Smooth muscle cell (in vitro differentiated cells): ENCODE results near the gene RTEL1. TPM values are rescaled to one million over a fixed set of nuclear protein-coding genes. Genes with fewer than 3 reads are reported as not detected.
"Not testable (repeated sequence)": the region's sequence is repeated elsewhere in the genome, so short reads cannot be mapped to it uniquely, and the experiment has no call there.

Experiments
- DNase-seq: peaks from one replicate; lab custom pipeline; 2025; ENCODE audit not compliant: unreplicated experiment; lab: John Stamatoyannopoulos, UW
- H2AFZ ChIP-seq: fragments of 200-600 bp; sonication (generic); 2 replicates; pipeline ENCODE4 v1.6.0; 2016; ENCODE audit warnings: antibody characterized with exemption, low read depth, mild to moderate bottlenecking
- H3F3A ChIP-seq: fragments of 200-600 bp; sonication (generic); 2 replicates; pipeline ENCODE4 v1.6.0; 2017; ENCODE audit warnings: antibody characterized with exemption, low read depth
- H3K27ac ChIP-seq: fragments of 200-600 bp; sonication (generic); 2 replicates; pipeline ENCODE4 v1.5.1; 2016; ENCODE audit warnings: low read depth, mild to moderate bottlenecking
- H3K27me3 ChIP-seq: fragments of 200-600 bp; sonication (generic); 2 replicates; pipeline ENCODE4 v1.6.1; 2016; ENCODE audit warnings: low read depth, mild to moderate bottlenecking
- H3K36me3 ChIP-seq: fragments of 200-600 bp; sonication (generic); 2 replicates; pipeline ENCODE4 v1.5.1; 2016; ENCODE audit warnings: low read depth
- H3K4me1 ChIP-seq: fragments of 200-600 bp; sonication (generic); 2 replicates; pipeline ENCODE4 v1.5.1; 2016; ENCODE audit warnings: low read depth
- H3K4me2 ChIP-seq: fragments of 200-600 bp; sonication (generic); 2 replicates; pipeline ENCODE4 v1.6.0; 2016; ENCODE audit warnings: mild to moderate bottlenecking
- H3K4me3 ChIP-seq: fragments of 200-600 bp; sonication (generic); 2 replicates; pipeline ENCODE4 v1.5.1; 2016; ENCODE audit warnings: mild to moderate bottlenecking
- H3K79me2 ChIP-seq: fragments of 200-600 bp; sonication (generic); 2 replicates; pipeline ENCODE4 v1.6.0; 2016; ENCODE audit warnings: low read depth, mild to moderate bottlenecking
- H3K9ac ChIP-seq: fragments of 200-600 bp; sonication (generic); 2 replicates; pipeline ENCODE4 v1.6.0; 2016; ENCODE audit warnings: low read depth
- H3K9me3 ChIP-seq: fragments of 200-600 bp; sonication (generic); replicated peaks from 2 replicates; pipeline ENCODE4 v1.5.1; 2016; ENCODE audit warnings: low read depth
- H4K20me1 ChIP-seq: fragments of 200-600 bp; sonication (generic); 2 replicates; pipeline ENCODE4 v1.6.0; 2016; ENCODE audit warnings: low read depth
- WGBS: methylation state at CpG from one replicate; pipeline ENCODE4 v1.1.7; 2016; ENCODE audit warnings: low lambda C conversion rate; 5-methylcytosine and 5-hydroxymethylcytosine counted together
- polyA plus RNA-seq: library from polyadenylated mRNA; unstranded; fragments of >200 nt; fragmentation: Nextera tagmentation; extraction: Ambion mirVana; gene quantifications from 2 replicates; pipeline ENCODE4 v1.2.1, GENCODE V29; 2016
- total RNA-seq: library from RNA; depleted of rRNA; stranded (reverse); fragments of >200 nt; gene quantifications from 2 replicates; pipeline ENCODE4 v1.2.3, GENCODE V29; 2014
- TF ChIP-seq, protein P1 (sequence below): fragments of 200-600 bp; sonication (generic); IDR thresholded peaks from 2 replicates; pipeline ENCODE4 v1.5.1; 2017; ENCODE audit warnings: borderline replicate concordance, mild to moderate bottlenecking, antibody characterized with exemption; ENCODE audit not compliant: insufficient read depth, poor library complexity, severe bottlenecking

RTEL1 gene
- total and polyA plus RNA-seq, 2 experiments from 2014 or later: 10.4 to 14.2 TPM

DNA sequence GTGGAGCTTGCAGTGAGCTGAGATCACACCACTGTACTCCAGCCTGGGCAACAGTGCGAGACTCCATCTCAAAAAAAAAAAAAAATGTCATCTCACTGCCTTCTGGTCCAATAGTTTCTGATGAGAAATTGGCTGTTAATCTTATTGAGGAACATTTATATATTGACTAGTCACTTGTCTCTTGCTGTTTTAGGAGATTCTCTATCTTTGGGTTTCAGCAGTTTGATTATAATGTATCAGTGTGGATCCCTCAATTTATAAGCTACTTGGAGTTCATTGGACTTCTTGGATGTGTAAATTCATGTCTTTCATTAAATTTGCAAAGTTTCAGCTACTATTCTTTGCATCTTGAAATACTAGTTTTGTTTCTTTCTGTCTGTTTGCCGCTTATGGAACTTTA lies 60.9 kb downstream of the RTEL1 start:
- 100% methylated on average over 2 of the region's 2 CpGs for WGBS
- Histone ChIP-seq H3K79me2 (peaks cover 78% of the 10 kb centered on the region), H3K9me3 (no peaks in the 10 kb centered on the region), H3F3A (no peaks in the 10 kb centered on the region), H2AFZ (no peak overlapping the region), H3K4me3 (no peak overlapping the region), H3K9ac (no peak overlapping the region), H3K4me1 (no peaks in the 10 kb centered on the region), H3K27ac (no peak overlapping the region), H3K4me2 (no peak overlapping the region), H3K36me3 (peaks cover 21% of the 10 kb centered on the region), H3K27me3 (no peaks in the 10 kb centered on the region), H4K20me1 (peaks cover 9% of the 10 kb centered on the region)
- DNase-seq: no peak
- TF ChIP-seq, protein P1, sequence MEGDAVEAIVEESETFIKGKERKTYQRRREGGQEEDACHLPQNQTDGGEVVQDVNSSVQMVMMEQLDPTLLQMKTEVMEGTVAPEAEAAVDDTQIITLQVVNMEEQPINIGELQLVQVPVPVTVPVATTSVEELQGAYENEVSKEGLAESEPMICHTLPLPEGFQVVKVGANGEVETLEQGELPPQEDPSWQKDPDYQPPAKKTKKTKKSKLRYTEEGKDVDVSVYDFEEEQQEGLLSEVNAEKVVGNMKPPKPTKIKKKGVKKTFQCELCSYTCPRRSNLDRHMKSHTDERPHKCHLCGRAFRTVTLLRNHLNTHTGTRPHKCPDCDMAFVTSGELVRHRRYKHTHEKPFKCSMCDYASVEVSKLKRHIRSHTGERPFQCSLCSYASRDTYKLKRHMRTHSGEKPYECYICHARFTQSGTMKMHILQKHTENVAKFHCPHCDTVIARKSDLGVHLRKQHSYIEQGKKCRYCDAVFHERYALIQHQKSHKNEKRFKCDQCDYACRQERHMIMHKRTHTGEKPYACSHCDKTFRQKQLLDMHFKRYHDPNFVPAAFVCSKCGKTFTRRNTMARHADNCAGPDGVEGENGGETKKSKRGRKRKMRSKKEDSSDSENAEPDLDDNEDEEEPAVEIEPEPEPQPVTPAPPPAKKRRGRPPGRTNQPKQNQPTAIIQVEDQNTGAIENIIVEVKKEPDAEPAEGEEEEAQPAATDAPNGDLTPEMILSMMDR: no peak

DNA sequence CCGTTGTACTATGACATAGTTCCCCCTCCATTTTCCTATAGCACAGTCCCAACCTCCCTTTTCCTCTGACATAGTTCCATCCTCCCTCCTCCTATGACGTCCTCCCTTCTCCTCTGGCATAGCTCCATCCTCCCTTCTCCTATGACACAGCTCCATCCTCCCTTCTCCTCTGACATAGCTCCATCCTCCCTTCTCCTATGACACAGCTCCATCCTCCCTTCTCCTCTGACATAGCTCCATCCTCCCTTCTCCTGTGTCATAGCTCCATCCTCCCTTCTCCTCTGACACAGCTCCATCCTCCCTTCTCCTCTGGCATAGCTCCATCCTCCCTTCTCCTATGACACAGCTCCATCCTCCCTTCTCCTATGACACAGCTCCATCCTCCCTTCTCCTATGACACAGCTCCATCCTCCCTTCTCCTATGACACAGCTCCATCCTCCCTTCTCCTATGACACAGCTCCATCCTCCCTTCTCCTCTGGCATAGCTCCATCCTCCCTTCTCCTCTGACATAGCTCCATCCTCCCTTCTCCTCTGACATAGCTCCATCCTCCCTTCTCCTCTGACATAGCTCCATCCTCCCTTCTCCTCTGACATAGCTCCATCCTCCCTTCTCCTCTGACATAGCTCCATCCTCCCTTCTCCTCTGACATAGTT lies 65.0 kb downstream of the RTEL1 start:
- not testable (repeated sequence) for H3K4me1 ChIP-seq, H3K9me3 ChIP-seq, H3K9ac ChIP-seq, H3F3A ChIP-seq, H2AFZ ChIP-seq, H3K36me3 ChIP-seq, H3K27me3 ChIP-seq, H3K27ac ChIP-seq, DNase-seq, H3K4me3 ChIP-seq, H3K4me2 ChIP-seq
- H3K79me2 ChIP-seq: peaks cover 64% of the 10 kb centered on the region
- peaks cover 13% of the 10 kb centered on the region for H4K20me1 ChIP-seq
- 94% methylated on average over 2 of the region's 2 CpGs for WGBS

DNA sequence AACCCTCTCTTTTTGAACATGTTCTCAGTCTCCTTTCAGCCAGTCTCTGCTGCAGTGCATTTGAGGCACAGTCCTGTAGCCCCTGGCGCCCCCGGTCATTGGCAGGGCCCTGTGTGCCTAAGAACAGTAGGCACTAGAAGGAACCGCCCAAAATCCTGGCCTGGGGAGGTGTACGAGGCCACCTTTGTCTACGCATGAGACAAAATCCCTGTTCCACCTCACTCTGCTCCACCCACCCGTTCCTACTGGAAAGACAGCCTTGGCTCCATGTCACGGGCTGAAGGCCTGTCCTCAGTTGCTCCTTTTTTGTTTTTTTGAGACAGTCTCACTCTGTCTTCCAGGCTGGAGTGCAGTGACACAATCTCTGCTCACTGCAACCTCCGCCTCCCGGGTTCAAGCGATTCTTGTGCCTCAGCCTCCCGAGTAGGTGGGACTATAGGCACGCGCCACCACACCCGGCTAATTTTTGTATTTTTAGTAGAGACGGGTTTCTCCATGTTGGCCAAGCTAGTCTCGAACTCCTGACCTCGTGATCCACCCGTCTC lies 72.1 kb downstream of the RTEL1 start:
- H3K27me3 ChIP-seq, H2AFZ ChIP-seq, H3K27ac ChIP-seq, H3K4me3 ChIP-seq, H3K4me2 ChIP-seq, H3K36me3 ChIP-seq, H3K9me3 ChIP-seq, H3K9ac ChIP-seq, H3F3A ChIP-seq, DNase-seq, H3K4me1 ChIP-seq: not testable (repeated sequence)
- WGBS: 98% methylated on average over 18 of the region's 18 CpGs
- Histone ChIP-seq H4K20me1 (peaks cover 61% of the 10 kb centered on the region), H3K79me2 (peaks cover 38% of the 10 kb centered on the region)

DNA sequence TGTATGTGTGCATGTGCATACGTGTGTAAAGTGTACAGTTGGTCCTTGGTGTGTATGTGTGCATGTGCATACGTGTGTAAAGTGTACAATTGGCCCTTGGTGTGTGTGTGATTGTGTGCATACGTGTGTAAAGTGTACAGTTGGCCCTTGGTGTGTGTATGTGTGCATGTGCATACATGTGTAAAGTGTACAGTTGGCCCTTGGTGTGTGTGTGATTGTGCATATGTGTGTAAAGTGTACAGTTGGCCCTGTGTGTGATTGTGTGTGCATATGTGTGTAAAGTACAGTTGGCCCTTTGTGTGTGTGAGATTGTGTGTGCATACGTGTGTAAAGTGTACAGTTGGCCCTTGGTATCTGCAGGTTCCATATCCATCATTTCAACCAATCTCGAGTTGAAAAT lies 73.3 kb downstream of the RTEL1 start:
- no peak overlapping the region for H3K27ac ChIP-seq
- peaks cover 71% of the 10 kb centered on the region for H4K20me1 ChIP-seq
- no peak overlapping the region for H3K4me2 ChIP-seq
- no peaks in the 10 kb centered on the region for H3K36me3 ChIP-seq
- peaks cover 31% of the 10 kb centered on the region for H3K79me2 ChIP-seq
- TF ChIP-seq, protein P1: no peak
- no peaks in the 10 kb centered on the region for H3K27me3 ChIP-seq
- no peak overlapping the region for H3K4me3 ChIP-seq
- no peak overlapping the region for H3K9ac ChIP-seq
- no peaks in the 10 kb centered on the region for H3K9me3 ChIP-seq
- no peak overlapping the region for H2AFZ ChIP-seq
- WGBS: 97% methylated on average over 5 of the region's 5 CpGs
- H3K4me1 ChIP-seq: no peaks in the 10 kb centered on the region
- no peak for DNase-seq
- H3F3A ChIP-seq: no peaks in the 10 kb centered on the region
